WTC11 (cell line): ENCODE results near the gene FANCC. TPM values are rescaled to one million over a fixed set of nuclear protein-coding genes. Genes with fewer than 3 reads are reported as not detected.
A peak's percentile ranks its signal among the peaks of the same experiment; 100 is the strongest.

ENCODE experiments used
- ATAC-seq: fragments of 200-7000 bp; cut with Tn5 transposase; 2 replicates; pipeline ENCODE4 v1.10.0; 2021; ENCODE audit warnings: mild to moderate bottlenecking, moderate library complexity
- CTCF ChIA-PET: fragments of 300-600 bp; sonication (Branson Sonifier 250); formaldehyde crosslinking; loops from one replicate; lab custom pipeline; 2021; ENCODE audit warnings: antibody characterized with exemption; lab: Charles Lee
- POLR2A ChIA-PET: fragments of 350-600 bp; sonication (Branson Sonifier 250); formaldehyde crosslinking; loops from one replicate; lab custom pipeline; 2021; ENCODE audit warnings: antibody characterized with exemption; lab: Charles Lee
- DNase-seq: peaks from one replicate; pipeline ENCODE4 v3.0.0; 2021; ENCODE audit warnings: low spot score
- H3K27ac Mint-ChIP-seq: 2 replicates; pipeline ENCODE4 v1.8.0; 2021; ENCODE audit warnings: mixed read lengths
- H3K27me3 Mint-ChIP-seq: 2 replicates; pipeline ENCODE4 v1.8.0; 2021; ENCODE audit warnings: low read depth, mild to moderate bottlenecking, moderate library complexity, mixed read lengths
- H3K36me3 Mint-ChIP-seq: 2 replicates; pipeline ENCODE4 v1.8.0; 2021; ENCODE audit warnings: mixed read lengths
- H3K4me1 Mint-ChIP-seq: 2 replicates; pipeline ENCODE4 v1.8.0; 2022; ENCODE audit warnings: mixed read lengths
- H3K4me3 Mint-ChIP-seq: 2 replicates; pipeline ENCODE4 v1.8.0; 2021; ENCODE audit warnings: mild to moderate bottlenecking, moderate library complexity, mixed read lengths
- H3K9me3 Mint-ChIP-seq: 2 replicates; pipeline ENCODE4 v1.8.0; 2021; ENCODE audit warnings: mixed read lengths
- AR ChIP-seq: fragments of 250-450 bp; sonication (Bioruptor Pico); IDR thresholded peaks from 2 replicates; pipeline ENCODE4 v1.9.0; 2021; ENCODE audit warnings: mild to moderate bottlenecking
- ARID4B ChIP-seq: sonication (generic); formaldehyde crosslinking; IDR thresholded peaks from 2 replicates; pipeline ENCODE4 v1.8.0; 2023; ENCODE audit warnings: missing genetic modification reagents, mild to moderate bottlenecking, borderline replicate concordance
- ATF6 ChIP-seq: sonication (generic); formaldehyde crosslinking; IDR thresholded peaks from 2 replicates; pipeline ENCODE4 v1.8.1; 2023; ENCODE audit warnings: mild to moderate bottlenecking, missing genetic modification reagents
- CDX4 ChIP-seq: fragments of 250-450 bp; sonication (Bioruptor Pico); IDR thresholded peaks from 2 replicates; pipeline ENCODE4 v1.9.0; 2021; ENCODE audit warnings: moderate library complexity, mild to moderate bottlenecking, inconsistent platforms, borderline replicate concordance
- ERG ChIP-seq: fragments of 250-450 bp; sonication (Bioruptor Pico); IDR thresholded peaks from 2 replicates; pipeline ENCODE4 v1.8.0; 2021; ENCODE audit warnings: mild to moderate bottlenecking
- FOXJ3 ChIP-seq: sonication (generic); formaldehyde crosslinking; IDR thresholded peaks from 2 replicates; pipeline ENCODE4 v1.9.0; 2021; ENCODE audit warnings: missing genetic modification reagents, mild to moderate bottlenecking, borderline replicate concordance
- HMGXB4 ChIP-seq: sonication (generic); formaldehyde crosslinking; IDR thresholded peaks from 2 replicates; pipeline ENCODE4 v1.8.1; 2023; ENCODE audit warnings: mild to moderate bottlenecking, moderate library complexity, missing genetic modification reagents
- KAT7 ChIP-seq: sonication (generic); formaldehyde crosslinking; IDR thresholded peaks from 2 replicates; pipeline ENCODE4 v1.8.1; 2023; ENCODE audit warnings: missing genetic modification reagents, mild to moderate bottlenecking, borderline replicate concordance
- MXD4 ChIP-seq: fragments of 250-450 bp; sonication (Bioruptor Pico); IDR thresholded peaks from 2 replicates; pipeline ENCODE4 v1.8.0; 2021; ENCODE audit warnings: mild to moderate bottlenecking, moderate library complexity, borderline replicate concordance
- NR1H2 ChIP-seq: sonication (generic); formaldehyde crosslinking; IDR thresholded peaks from 2 replicates; pipeline ENCODE4 v1.9.0; 2021; ENCODE audit warnings: mild to moderate bottlenecking, moderate library complexity, missing genetic modification reagents
- PRRX2 ChIP-seq: fragments of 250-450 bp; sonication (Bioruptor Pico); IDR thresholded peaks from 2 replicates; pipeline ENCODE4 v1.8.0; 2021; ENCODE audit warnings: mild to moderate bottlenecking
- SMAD3 ChIP-seq: sonication (generic); formaldehyde crosslinking; IDR thresholded peaks from 2 replicates; pipeline ENCODE4 v1.8.0; 2022; ENCODE audit warnings: missing genetic modification reagents, mild to moderate bottlenecking, borderline replicate concordance
- SP1 ChIP-seq: sonication (generic); formaldehyde crosslinking; conservative IDR thresholded peaks from 2 replicates; pipeline ENCODE4 v1.8.1; 2022; ENCODE audit warnings: missing genetic modification reagents
- ZMAT4 ChIP-seq: fragments of 250-450 bp; sonication (Bioruptor Pico); IDR thresholded peaks from 2 replicates; pipeline ENCODE4 v1.9.0; 2021; ENCODE audit warnings: mild to moderate bottlenecking
- ZNF423 ChIP-seq: fragments of 250-450 bp; sonication (Bioruptor Pico); IDR thresholded peaks from 2 replicates; pipeline ENCODE4 v2.1.2; 2022; ENCODE audit warnings: mild to moderate bottlenecking, moderate library complexity
- total RNA-seq: library from RNA; stranded (reverse); gene quantifications from 3 replicates; pipeline ENCODE4 v1.2.3, GENCODE V29; 2021
- TF ChIP-seq, protein P1 (sequence below): sonication (generic); formaldehyde crosslinking; IDR thresholded peaks from 2 replicates; pipeline ENCODE4 v1.8.0; 2022; ENCODE audit warnings: mild to moderate bottlenecking, missing genetic modification reagents
- TF ChIP-seq, protein P2 (sequence below): sonication (generic); formaldehyde crosslinking; IDR thresholded peaks from 2 replicates; pipeline ENCODE4 v1.8.0; 2022; ENCODE audit warnings: mild to moderate bottlenecking, missing genetic modification reagents

The FANCC gene
- total RNA-seq, 1 experiment from 2014 or later = 10.9 TPM

GRCh38 chr9:95313010-95313498 lies 4.5 kb downstream of the FANCC start (continued):
- TF ChIP-seq MXD4 (CRISPR knock-in tag) (no peak), HMGXB4 (CRISPR knock-in tag) (no peak), ERG (CRISPR knock-in tag) (no peak), NR1H2 (CRISPR knock-in tag) (no peak), KAT7 (CRISPR knock-in tag) (no peak), SP1 (CRISPR knock-in tag) (0 out of 2 replicates have a peak, but pooled peaks have one; percentile 40), ZMAT4 (no peak), ZNF423 (CRISPR knock-in tag) (peak; percentile 54)
- TF ChIP-seq, protein P1, sequence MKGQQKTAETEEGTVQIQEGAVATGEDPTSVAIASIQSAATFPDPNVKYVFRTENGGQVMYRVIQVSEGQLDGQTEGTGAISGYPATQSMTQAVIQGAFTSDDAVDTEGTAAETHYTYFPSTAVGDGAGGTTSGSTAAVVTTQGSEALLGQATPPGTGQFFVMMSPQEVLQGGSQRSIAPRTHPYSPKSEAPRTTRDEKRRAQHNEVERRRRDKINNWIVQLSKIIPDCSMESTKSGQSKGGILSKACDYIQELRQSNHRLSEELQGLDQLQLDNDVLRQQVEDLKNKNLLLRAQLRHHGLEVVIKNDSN (CRISPR knock-in tag) = peak; percentile 91

DNA sequence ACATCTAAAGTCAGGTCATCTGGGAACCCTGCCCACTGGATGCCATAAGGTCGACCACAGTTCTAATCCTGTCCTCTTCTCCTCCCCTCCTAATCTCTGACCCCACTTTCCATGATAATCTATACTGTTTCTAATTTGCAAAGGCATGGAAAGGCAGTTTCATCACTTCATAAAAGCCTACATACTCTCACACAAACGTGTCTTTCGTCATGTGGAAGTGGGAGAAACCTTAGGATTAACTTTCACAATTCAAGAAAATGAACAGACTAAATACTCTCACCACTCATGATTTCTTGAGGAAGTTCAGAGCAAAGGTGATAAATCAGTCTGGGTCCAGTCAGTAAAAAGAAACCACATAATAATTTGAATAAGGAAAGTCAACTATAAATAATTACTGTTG lies 5.5 kb downstream of the FANCC start:
- Mint-ChIP-seq H3K4me3 (no peak overlapping the region), H3K27me3 (no peaks in the 10 kb centered on the region), H3K9me3 (no peaks in the 10 kb centered on the region), H3K36me3 (no peaks in the 10 kb centered on the region), H3K27ac (no peak overlapping the region), H3K4me1 (peaks cover 24% of the 10 kb centered on the region)
- CTCF ChIA-PET = no interaction called here
- DNase-seq (no peak), ATAC-seq (no peak)
- POLR2A ChIA-PET = no interaction called here
- no peak for TF ChIP-seq CDX4 (CRISPR knock-in tag)
- TF ChIP-seq FOXJ3 (CRISPR knock-in tag) = no peak
- TF ChIP-seq, protein P2, sequence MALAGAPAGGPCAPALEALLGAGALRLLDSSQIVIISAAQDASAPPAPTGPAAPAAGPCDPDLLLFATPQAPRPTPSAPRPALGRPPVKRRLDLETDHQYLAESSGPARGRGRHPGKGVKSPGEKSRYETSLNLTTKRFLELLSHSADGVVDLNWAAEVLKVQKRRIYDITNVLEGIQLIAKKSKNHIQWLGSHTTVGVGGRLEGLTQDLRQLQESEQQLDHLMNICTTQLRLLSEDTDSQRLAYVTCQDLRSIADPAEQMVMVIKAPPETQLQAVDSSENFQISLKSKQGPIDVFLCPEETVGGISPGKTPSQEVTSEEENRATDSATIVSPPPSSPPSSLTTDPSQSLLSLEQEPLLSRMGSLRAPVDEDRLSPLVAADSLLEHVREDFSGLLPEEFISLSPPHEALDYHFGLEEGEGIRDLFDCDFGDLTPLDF (CRISPR knock-in tag) = no peak
- no peak for TF ChIP-seq HMGXB4 (CRISPR knock-in tag)
- TF ChIP-seq AR (CRISPR knock-in tag) = no peak
- no peak for TF ChIP-seq PRRX2 (CRISPR knock-in tag)
- TF ChIP-seq ARID4B (CRISPR knock-in tag) = no peak
- TF ChIP-seq ATF6 (CRISPR knock-in tag) = no peak
- no peak for TF ChIP-seq SMAD3 (CRISPR knock-in tag)
